HG02981 (cell line): ENCODE results near the gene PAX3.

Experiments used
- ATAC-seq: cut with Tn5 transposase; IDR thresholded peaks from one replicate; pipeline ENCODE4 v1.9.1; 2021; ENCODE audit warnings: mild to moderate bottlenecking, moderate library complexity; ENCODE audit not compliant: unreplicated experiment

The PAX3 gene

DNA sequence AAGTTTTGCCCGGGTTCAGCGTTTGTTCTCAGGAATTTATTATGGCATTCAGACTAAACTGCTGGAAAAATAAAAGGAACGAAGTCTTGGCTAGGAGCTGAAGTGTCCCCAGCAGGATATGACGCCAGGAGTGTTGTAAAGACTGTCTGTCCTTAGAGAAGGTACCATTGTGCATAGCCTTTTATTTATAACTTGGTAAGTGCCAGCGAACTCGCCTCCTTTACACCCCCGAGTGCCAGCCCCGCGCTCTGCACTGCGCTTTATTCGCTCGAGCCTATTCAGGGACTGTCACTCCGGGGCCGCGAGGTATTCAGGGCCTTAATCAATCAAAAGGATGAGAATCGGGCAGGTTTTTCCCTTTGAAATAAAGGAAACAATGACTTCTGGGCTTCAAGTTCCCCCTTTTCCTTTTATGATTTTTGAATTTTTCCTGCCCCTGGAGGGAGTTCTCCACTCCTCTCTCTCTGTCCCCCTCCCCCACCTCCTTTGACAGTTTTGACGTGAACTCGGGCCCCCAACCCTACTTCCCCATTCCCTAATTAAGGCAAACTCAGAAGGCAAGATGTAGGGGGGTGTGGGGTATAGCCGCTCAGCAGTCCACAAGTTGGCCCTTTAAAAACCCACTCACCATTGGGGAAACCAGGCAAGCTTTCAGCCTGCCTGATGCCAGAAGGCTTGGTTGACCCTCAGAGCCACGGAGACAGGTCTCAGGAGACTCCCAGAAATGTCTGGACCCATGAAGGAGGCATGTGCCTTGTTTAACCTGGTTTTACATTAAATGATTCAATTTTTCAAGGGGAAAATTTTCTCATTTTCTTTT is 1.3 kb upstream of the PAX3 start:
- ATAC-seq: no peak

DNA sequence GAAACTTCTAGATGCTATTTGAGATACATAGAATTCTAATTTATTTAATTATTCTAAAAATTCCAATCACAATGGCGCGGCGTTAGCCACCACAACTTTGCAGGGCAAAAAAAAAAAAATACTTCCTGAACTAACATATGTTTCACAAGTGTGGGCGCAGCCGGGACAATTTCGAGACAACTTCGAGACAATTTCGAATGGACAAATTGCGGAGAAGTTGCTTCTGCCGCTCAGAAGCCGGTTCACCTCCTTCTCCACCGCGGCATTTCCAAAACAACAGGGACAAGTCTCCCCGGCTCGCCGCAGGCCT is 842 bp downstream of the PAX3 start:
- no peak for ATAC-seq

DNA sequence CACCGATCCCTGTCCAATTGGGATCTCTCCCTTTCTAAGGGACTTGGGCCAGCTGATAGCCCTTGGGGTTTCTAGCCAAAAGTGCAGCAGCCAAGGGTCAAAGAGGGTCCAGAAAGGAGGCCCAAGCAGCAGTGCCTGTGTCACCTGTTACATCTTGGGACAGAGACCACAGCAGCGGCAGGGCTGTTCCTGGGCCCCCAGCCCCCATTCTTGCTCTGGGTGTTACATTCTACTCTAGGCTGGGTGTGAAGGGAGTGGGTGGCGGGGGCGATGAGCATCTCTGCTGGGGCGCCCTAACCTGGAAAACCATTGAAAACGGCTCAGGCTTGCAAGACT is 1.2 kb downstream of the PAX3 start:
- no peak for ATAC-seq

DNA sequence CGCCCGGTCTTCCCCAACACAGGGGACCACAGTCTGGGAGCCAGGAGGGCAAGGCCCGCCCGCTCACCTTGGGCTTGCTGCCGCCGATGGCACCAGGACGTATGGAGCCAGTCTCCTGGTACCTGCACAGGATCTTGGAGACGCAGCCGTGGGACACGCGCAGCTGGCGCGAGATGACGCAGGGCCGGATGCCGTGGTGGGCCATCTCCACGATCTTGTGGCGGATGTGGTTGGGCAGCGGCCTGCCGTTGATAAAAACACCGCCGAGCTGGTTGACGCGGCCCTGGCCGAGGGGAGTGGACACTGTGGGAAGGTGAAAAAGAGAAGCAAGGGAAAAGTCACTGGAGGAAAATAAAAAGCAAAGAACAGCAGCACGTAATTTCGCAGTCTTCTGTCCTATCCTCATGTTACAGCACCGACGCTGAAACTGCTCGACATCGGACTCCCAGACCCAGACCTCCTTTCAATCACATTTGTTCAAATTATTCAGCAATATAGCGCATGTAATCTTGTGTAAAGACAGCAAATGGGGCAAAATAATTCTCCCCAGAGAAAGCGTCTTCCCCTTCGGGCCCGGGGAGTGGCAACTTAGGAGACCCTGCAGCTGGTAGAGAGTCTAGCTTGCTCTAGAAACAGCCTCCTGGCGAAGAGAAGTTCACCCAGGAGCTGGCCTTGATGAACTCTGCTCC is 1.7 kb downstream of the PAX3 start:
- no peak for ATAC-seq

DNA sequence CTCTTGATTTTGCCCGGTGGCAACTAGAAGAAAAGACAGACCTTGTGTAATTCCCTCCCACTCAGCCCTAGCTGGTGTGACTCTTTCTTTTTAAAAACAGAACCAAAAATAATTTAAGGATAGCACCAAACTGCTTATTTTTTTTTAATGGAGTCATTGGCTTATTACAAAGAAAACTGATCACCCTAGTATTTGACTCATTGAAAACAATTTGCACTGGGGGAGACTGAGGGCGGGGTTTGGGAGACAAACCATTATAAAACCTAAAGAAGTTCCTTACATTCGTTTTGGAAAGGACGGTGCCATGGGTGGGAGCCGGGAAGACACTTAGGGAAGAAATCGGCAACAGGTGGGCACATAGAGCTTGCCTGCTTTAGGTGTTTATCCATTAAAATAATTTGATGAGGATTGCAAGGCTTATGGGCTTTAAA is 2.5 kb downstream of the PAX3 start:
- ATAC-seq: no peak

DNA sequence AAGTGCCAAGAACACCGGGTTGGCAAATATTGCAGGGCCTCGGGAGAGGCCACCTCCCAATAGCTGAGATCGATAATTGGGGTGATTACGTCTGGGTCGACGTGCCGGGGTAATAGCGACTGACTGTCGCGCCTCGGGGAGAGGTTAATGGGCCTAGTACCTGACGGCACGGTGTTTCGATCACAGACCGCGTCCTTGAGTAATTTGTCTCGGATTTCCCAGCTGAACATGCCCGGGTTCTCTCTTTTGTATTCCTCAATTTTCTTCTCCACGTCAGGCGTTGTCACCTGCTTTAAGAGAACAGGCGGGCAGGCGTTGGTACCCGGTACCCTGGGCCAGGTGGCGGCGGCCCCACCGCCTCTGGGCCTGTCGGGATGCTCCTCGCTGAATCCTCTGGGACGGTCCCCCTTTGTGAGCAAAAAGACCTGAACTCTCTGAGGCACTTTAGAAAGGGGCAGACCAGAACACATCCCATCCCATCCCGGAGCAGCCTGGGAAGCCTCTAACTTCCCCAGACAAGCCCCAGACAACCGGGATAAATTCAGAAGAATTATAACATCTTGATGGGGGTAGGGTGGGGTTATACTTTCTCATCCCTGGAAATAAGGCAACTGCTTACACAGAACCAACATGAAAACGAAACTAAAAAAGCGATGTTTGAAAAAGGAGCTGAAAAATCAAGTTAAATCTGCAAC is 3.3 kb downstream of the PAX3 start:
- ATAC-seq: no peak

DNA sequence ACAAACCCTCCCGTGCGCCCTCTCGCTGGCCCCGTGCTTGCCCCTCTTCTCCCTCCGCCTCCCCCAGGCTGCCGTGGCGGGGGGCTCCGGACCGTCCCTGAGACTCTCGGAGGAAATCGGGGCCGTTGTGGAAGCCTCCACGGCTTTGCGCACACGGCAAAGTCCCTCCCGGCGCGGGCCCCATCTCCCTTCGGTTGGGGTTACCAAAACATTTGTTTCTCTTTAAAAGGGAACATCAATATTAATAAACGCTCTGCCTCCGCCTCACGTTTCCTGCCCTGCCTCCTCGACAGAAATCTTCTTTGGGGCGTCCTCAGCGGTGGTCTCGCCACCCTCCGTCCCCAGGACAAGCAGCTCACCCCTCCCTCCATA is 3.8 kb downstream of the PAX3 start:
- no peak for ATAC-seq

DNA sequence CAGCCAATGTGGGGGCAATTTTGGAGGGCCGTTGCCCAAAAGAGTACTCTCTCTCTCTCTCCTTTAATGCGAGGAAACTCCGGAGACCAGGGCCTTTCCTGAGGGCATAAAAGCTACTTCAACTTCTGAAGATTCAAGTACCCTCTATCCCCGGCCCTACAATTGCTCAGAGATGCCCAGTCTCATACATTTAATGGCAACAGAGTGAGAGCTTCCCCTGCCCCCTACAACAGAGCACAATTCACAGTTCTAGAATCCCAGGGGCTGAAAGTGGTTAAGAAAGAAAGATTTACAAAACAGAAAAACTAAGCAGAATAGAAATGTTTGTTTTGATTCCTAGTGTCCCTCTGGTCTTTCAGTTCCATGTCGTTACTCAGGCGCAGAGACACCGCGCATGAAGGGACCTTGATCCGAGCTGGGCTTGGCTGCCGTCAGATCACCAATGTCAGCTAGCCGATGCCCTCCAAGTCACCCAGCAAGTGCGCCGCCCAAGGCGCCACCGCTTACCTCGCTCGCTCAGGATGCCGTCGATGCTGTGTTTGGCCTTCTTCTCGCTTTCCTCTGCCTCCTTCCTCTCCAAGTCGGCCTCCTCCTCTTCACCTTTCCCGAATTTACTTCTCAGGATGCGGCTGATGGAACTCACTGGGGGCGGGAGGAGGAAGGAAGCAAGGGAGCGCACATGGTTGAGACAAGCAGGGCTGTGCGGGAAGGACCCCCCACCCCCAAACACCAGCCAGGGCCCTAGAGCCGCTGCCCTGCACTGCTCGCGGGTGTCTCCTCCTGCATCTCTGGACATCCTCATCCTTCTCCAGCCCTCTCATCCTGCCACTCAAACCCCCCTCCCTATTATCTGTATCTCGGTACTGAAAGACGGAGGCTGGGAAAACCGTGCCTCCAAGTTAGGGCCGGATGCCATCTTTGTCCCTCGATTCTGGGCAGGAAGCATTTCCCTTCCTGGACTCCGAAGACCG is 4.9 kb downstream of the PAX3 start:
- ATAC-seq: no peak

DNA sequence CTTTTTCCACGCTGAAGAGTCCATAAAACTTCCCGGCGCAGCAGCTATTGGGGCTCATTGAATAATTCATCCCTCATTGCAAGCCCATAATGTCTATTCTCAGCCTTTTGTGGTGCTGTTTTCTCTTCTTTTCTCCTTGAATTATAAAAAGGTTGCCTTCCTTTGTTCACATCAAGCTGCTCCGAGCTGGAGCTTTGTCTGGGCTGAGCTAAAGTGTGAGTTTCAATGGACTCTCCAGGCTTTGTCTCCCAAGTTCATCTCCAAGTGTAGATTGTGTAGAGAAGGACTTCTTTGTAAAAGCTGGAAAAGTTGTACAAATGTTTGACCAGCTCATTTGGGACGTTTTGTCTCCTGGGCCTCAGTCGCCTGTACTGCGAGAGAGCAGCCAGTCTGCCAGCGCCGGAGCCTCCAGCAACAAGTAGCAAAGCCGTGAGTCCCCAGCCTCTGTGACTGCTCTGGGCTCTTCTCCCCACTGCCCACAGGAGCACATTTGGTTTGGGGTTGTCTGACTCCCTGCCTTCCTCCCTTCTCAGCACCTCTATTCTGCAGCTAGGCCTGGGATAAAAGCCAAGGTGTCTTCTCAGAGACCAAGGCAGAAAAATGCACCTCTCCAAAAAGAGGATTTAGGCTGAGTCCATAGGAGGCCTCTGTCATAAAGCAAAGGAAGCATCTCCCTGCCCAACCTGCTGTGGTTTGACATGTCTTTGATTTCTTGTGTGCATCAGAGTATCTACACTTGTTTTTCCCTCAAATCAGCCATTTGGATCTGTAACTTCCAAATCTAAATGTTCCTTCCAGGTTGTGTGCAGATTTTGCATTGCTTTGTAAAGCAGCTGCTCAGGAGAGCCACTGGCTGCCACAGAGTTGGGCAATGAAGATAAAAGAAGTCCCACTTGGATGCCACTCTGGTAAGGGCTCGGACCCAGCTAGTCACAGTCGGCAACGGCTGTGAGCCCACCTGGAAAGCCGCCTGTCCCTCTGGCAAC is 6.4 kb downstream of the PAX3 start:
- ATAC-seq: no peak

DNA sequence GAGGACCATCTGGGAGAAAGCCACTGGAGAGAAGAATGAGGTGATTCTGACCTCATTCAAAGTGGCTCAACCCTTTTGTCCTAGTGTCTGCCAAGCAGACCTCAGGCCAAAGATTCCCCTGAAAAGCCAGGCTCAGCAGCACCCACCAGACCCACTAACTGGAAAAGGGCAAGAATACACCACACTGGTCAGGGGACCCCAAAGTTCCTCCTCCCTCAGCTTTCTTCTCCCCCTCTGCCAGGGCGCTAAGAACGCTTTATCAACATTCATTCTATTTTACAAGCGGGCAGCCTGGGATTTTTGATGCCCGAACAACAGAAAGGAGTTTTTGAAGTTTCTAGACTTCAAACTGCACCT is 7.3 kb downstream of the PAX3 start:
- ATAC-seq: no peak

DNA sequence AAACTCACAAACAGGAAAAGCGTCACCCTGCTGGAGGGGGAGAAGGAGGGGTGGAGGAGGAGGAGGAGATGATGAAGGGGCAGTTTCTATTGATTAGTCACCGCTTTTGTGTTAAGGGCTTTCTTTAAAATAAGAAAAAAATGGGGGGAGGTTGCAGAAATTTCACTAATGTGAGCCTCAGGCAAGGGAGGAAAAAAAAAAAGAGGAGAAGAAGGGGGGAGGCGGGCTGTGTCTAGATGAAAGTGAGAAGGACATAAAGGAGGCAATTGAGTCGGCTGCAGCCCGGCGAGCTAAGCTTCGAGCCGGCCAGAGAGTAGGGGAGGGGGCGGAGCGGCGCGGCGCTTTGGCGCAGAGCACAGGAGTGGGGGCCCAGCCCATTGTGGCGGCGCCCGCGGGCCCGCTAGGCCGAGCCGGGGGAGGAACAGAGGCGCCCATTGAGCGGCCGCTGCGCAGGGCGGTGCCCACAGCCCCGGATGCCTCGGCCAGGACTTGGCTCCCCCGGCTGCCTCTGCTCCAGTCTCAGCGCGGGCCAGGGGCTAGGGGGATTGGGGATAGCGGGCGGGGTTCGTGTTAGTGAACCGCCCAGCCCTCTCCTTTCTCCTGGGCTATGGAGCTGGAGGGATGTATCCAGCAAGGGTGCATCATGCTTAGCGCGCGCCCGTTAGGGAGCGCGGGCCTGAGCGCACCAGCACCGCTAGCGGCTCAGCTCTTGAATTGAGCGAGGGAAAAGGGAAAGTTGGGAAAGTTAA is 7.9 kb downstream of the PAX3 start:
- no peak for ATAC-seq

DNA sequence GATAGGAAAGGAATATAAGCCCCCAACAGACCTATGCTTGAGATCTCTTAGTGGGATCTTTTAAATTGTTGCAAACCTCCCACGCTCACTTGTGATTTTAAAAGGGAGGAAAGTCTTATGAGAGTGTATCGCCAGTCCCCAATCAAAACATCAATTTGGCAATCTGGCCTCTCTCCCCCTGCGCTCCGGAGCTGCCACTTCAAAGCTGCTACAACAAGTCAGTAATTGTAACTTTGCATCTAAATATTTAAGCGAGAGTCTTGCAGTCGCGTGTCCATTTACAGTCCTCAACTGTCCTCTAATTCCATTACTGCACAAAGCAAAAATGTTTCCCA is 8.4 kb downstream of the PAX3 start:
- no peak for ATAC-seq

DNA sequence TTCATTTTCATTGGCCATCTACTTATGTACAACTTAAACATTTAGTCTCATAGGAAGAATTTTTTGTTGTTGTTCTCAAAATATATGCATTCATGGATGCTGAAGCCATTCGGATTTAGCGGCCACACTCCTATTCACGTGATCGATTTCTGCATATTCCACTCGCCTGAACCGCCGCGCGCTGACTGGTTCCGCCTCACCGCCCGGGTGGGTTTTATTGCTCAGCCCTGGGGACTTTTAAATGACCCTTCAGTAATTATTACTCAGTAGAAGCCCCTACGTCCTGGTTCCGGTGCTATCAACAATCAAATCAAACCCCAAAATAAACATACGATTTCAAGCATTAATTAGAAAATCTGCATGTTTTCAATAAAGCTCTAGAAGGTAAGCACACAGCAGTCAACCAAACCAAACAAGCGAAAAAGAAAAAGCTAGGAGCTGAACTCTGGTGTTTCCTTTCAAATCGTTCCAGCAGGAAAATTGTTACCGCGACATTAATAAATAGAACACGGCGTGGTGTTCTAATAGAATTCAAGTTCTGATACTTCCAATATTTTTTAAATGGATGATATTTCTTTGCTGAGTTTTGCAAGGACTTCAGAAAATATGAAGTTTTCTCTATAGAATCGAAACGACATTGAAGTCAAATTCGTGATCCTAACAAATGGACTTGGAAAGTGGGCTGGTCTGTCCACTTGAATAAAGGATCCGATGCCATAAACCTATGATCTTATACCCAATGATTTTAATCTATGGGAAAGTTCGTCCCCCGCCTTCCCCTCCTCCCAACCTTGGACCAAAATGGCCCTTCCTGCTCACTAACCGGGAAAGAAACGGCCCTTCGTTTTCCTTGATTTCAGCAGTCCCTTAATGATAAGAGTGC is 9.3 kb downstream of the PAX3 start:
- no peak for ATAC-seq

DNA sequence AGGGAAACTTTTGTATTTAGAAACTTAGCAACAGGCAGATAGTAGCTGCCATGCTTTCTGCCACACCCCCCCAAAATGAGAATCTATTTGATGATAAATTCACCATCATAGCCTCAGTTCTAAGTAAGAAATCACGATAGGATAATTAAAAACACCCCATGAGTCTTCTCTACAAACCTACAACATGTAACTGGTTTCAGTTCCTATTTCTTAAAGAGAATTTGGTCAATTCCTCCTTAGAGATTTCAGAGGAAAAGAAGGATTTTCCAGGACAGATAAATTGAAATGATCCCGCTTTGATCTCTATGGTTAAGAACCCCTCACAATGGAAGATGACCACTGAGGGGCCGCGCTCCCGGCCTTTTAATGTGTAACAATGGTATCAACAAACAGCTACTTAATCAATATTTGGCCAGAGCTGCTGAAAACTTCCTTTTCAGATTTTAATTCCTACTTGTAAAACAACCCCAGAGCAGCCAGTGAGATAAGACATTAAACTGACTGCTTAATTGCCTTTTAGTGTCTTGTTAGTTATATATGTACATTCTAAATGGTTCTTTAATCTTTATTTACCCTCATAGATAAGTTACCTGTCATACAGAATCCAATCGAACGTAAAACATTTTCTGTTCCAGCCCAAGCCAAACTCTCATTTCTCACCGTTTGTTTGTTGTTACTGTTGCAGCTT is 10.1 kb downstream of the PAX3 start:
- no peak for ATAC-seq

DNA sequence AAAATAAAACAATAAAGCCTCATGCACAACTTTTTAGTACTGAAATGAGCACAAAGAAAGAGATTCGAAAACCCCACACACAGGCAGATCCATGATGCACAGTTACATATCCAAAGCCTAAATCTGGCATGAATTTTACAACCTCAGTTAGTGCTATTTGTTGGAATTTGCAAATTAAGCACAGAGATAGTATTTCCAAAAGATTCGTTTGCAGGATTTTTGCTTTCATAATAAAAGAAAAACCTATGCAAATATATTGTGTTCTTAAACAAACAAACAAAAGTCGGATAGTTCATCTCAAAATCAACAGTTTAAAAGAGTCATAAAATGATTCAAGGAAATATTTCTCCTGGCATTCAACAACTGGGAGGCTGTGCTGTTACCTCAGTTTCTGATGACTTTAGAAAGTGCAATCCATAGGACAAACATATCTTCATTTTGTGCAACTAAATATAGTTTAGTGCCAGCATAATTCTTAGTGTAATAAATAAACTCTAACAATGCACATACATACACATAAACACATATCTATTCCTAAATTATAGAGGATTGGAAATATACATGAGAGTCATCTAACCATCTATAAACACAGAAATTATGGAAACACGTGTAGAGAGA is 10.8 kb downstream of the PAX3 start:
- ATAC-seq: no peak

DNA sequence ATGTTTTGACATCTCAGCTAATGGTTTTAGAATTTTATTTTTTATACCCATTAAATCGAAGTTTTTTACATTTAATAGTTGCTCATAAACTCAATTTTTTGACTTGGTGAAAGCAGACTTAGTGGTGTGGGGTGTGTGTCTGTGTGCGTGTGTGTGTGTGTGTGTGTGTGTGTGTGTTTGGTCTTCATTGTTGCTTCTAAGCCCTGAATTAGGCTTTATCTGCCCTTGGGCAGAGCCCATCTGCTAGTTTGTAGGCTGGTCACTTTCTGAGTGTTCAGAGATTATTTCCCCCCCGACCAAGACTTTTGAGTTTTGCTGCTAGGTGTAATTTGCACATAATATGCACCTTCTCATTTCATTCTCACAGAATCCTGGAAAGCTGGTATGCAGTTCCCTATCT is 14.3 kb downstream of the PAX3 start:
- no peak for ATAC-seq

DNA sequence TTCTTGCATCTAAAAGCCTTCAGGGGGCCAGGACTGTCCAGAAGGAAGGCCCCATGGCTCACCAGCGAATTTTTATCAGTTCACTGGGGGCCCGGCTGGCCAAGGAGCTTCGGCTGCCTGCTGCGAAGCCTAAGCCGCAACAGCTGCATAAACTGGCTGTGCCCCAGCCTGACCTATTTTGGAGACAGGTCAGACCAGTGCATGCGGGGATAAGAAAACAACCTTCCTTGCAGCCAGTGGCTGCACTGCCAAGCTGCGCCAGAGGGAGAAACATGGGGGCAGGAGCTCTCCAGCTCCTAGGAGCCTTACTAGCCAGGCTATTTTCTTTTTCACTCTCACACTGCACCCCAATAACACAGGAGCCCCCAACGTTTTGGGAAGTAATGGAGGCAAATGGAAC is 15.2 kb downstream of the PAX3 start:
- ATAC-seq: no peak

DNA sequence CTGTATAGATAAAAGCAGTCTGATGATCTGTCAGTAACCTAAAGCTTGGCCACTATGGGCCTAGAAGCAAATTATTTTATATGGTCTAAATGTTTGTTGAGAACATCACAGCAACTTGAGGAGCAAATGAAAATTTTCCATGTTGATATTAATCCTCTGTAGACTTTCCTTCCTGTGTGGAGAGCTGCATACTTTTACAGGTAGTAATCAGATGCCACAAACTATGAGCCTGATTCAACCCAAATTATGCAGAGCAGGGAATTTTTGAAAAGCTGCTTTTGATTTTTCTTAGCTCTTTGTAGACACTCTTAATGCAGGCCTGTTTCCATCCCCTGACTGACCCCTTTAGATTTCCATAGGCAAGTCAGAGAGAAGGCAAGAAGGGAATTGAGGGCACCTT is 17.3 kb downstream of the PAX3 start:
- no peak for ATAC-seq
